ENCODE measurements around the gene FBXL14. TPM values are rescaled to one million over a fixed set of nuclear protein-coding genes. Genes with fewer than 3 reads are reported as not detected.
"Not testable (repeated sequence)": the region's sequence is repeated elsewhere in the genome, so short reads cannot be mapped to it uniquely, and the experiment has no call there.

Gene FBXL14
- total RNA-seq, 3 donors from 2014 or later: 8.2 to 12.9 (median 8.5) TPM

- TF ChIP-seq POLR2A (IDR thresholded peaks at IDR 0.05): no peak
- no peak for TF ChIP-seq CTCF (IDR thresholded peaks at IDR 0.05)
- TF ChIP-seq POLR2AphosphoS5 (IDR thresholded peaks at IDR 0.05): no peak
- Histone ChIP-seq H3K27me3 (no peaks in the 10 kb centered on the region), H3K4me1 (no peaks in the 10 kb centered on the region), H3K27ac (no peak overlapping the region), H3K36me3 (no peaks in the 10 kb centered on the region), H3K4me3 (no peak overlapping the region), H3K9me3 (no peaks in the 10 kb centered on the region)
- DNase-seq (ENCODE audit: low spot score in 2 of 2): no peak
- intact Hi-C loops (cut with DNase I; ENCODE audit: low total_unique reads): no loop called here
Measured at GRCh38 chr12:1564067-1564466, 30.3 kb downstream of the FBXL14 start.

GRCh38 chr12:1562813-1563407 lies 31.5 kb downstream of the FBXL14 start:
- no peak for TF ChIP-seq CTCF (IDR thresholded peaks at IDR 0.05)
- TF ChIP-seq POLR2AphosphoS5 (IDR thresholded peaks at IDR 0.05): no peak
- TF ChIP-seq POLR2A (IDR thresholded peaks at IDR 0.05): no peak
- H3K36me3 ChIP-seq: no peaks in the 10 kb centered on the region
- H3K9me3 ChIP-seq: no peaks in the 10 kb centered on the region
- H3K27me3 ChIP-seq: no peaks in the 10 kb centered on the region
- H3K4me3 ChIP-seq: no peak overlapping the region
- intact Hi-C loops (cut with DNase I; ENCODE audit: low total_unique reads): no loop called here
- no peak for DNase-seq (ENCODE audit: low spot score in 2 of 2)
- H3K4me1 ChIP-seq: no peaks in the 10 kb centered on the region
- peak overlapping the region in 1 of 2 donors; percentile 71 for H3K27ac ChIP-seq

GRCh38 chr12:1560704-1561103 lies 33.7 kb downstream of the FBXL14 start:
- Histone ChIP-seq H3K27ac (no peak overlapping the region), H3K4me1 (no peaks in the 10 kb centered on the region), H3K36me3 (no peaks in the 10 kb centered on the region), H3K27me3 (no peaks in the 10 kb centered on the region), H3K9me3 (no peaks in the 10 kb centered on the region), H3K4me3 (no peak overlapping the region)
- DNase-seq (ENCODE audit: low spot score in 2 of 2): no peak
- no peak for TF ChIP-seq CTCF (IDR thresholded peaks at IDR 0.05)
- TF ChIP-seq POLR2A (IDR thresholded peaks at IDR 0.05): no peak
- TF ChIP-seq POLR2AphosphoS5 (IDR thresholded peaks at IDR 0.05): no peak
- intact Hi-C loops (cut with DNase I; ENCODE audit: low total_unique reads): no loop called here

DNA sequence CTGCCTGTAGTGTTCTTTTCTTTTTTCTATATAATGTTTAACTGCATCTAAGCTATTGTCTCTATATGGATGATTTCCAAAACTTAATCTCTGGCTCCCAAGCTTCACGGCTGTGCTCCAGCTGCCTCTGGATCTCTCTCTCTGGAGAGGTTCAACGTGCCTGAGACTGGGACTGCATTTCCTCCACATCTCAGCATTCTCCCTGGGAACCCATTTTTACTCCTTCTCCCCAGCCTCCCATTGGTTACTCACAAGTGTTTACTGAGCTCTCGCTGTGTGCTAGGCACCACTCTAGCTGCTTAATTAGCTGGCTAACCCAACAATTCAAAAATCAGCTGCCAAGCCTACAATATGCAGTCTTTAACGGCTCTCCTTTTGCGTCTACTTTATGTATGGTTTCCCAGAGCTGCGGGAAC lies 34.7 kb downstream of the FBXL14 start:
- H3K4me3 ChIP-seq: no peak overlapping the region
- no peaks in the 10 kb centered on the region for H3K4me1 ChIP-seq
- no peak for DNase-seq (ENCODE audit: low spot score in 2 of 2)
- no peak overlapping the region for H3K27ac ChIP-seq
- TF ChIP-seq POLR2A (IDR thresholded peaks at IDR 0.05): no peak
- no peak for TF ChIP-seq CTCF (IDR thresholded peaks at IDR 0.05)
- TF ChIP-seq POLR2AphosphoS5 (IDR thresholded peaks at IDR 0.05): no peak
- H3K27me3 ChIP-seq: no peaks in the 10 kb centered on the region
- no peaks in the 10 kb centered on the region for H3K36me3 ChIP-seq
- H3K9me3 ChIP-seq: no peaks in the 10 kb centered on the region
- intact Hi-C loops (cut with DNase I; ENCODE audit: low total_unique reads): no loop called here

DNA sequence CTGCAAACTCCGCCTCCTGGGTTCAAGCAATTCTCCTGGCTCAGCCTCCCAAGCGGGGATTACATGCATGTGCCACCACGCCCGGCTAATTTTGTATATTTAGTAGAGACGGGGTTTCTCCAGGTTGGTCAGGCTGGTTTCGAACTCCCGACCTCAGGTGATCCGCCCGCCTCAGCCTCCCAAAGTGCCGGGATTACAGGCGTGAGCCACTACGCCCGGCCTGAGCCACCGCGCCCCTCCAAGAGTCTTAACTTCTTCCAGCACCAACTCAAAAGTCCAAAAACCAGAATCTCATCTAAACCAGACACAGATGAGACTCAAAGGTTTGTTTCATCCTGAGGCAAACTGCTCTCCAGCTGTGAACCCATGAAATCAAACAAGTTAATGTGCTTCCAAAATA lies 36.3 kb downstream of the FBXL14 start:
- H3K4me1 ChIP-seq; H3K4me3 ChIP-seq; H3K36me3 ChIP-seq; H3K9me3 ChIP-seq; H3K27me3 ChIP-seq; DNase-seq (ENCODE audit: low spot score in 2 of 2); intact Hi-C loops (cut with DNase I; ENCODE audit: low total_unique reads); H3K27ac ChIP-seq: not testable (repeated sequence)

Measured in breast epithelium (tissue), 4 donors.